Heart right ventricle (tissue), 16 donors: ENCODE data around the gene MICAL3. TPM values are rescaled to one million over a fixed set of nuclear protein-coding genes. Genes with fewer than 3 reads are reported as not detected.
A peak's percentile ranks its signal among the peaks of the same experiment; 100 is the strongest.

ENCODE experiments used
- ATAC-seq, 8 donors: fragments of 200-7000 bp; cut with Tn5 transposase; one replicate each; pipeline ENCODE4 v1.9.1; 2020; ENCODE audit warnings: mild to moderate bottlenecking in 8 of 8, moderate library complexity in 8 of 8, moderate number of reproducible peaks in 1 of 8
- DNase-seq, 2 donors: peaks; one replicate each; pipeline ENCODE4 v3.0.0-alpha.2; 2020
- H3K27ac ChIP-seq, 10 donors: fragments of 200-600 bp; sonication (generic) in 2 of 10; one replicate each; pipeline versions ENCODE4 v1.5.0 to v1.8.0; 2020 to 2022; ENCODE audit warnings: mild to moderate bottlenecking in 3 of 10
- H3K27me3 ChIP-seq, 7 donors: fragments of 200-600 bp; one replicate each; pipeline ENCODE4 v1.8.0; 2021 to 2022; ENCODE audit warnings: mild to moderate bottlenecking in 2 of 7
- H3K36me3 ChIP-seq, 9 donors: fragments of 200-600 bp; sonication (generic) in 1 of 9; one replicate each; pipeline versions ENCODE4 v1.5.0 to v1.8.0; 2020 to 2022; ENCODE audit warnings: mild to moderate bottlenecking in 2 of 9
- H3K4me1 ChIP-seq, 9 donors: fragments of 200-600 bp; sonication (generic) in 1 of 9; one replicate each; pipeline versions ENCODE4 v1.5.0 to v1.8.0; 2020 to 2022; ENCODE audit warnings: mild to moderate bottlenecking in 4 of 9
- H3K4me3 ChIP-seq, 10 donors: fragments of 200-600 bp; sonication (generic) in 2 of 10; one replicate each; pipeline versions ENCODE4 v1.5.0 to v1.8.0; 2020 to 2022; ENCODE audit warnings: mild to moderate bottlenecking in 7 of 10, moderate library complexity in 2 of 10
- H3K9me3 ChIP-seq, 11 donors: fragments of 200-600 bp in 10 of 11; sonication (generic) in 2 of 11; one replicate each; pipeline versions ENCODE4 v1.5.0 to v1.8.0; 2013 to 2022; ENCODE audit warnings: mild to moderate bottlenecking in 2 of 11, control low read depth in 1 of 11, moderate library complexity in 1 of 11
- CTCF ChIP-seq, 9 donors: fragments of 200-600 bp; sonication (generic) in 2 of 9; IDR thresholded peaks; one replicate each; pipeline versions ENCODE4 v1.5.0 to v1.8.0; 2021 to 2022; ENCODE audit warnings: antibody characterized with exemption in 9 of 9, mild to moderate bottlenecking in 5 of 9, moderate library complexity in 1 of 9
- WGBS, 2 donors: extraction: QIAGEN DNeasy Blood & Tissue Kit; methylation state at CpG; one replicate each; pipeline ENCODE4 v1.1.7; 2013; ENCODE audit warnings: inconsistent platforms in 1 of 2; 5-methylcytosine and 5-hydroxymethylcytosine counted together
- intact Hi-C, 10 donors: fragments of 100-400 bp; cut with DNase I; formaldehyde crosslinking; loops; one replicate each; pipeline versions ENCODE4 v1.11.1 to v1.14.2; 2022
- polyA plus RNA-seq, 2 donors: library from polyadenylated mRNA; stranded (reverse); fragments of 200-250 nt; gene quantifications; one replicate each; pipeline ENCODE4 v1.2.3, GENCODE V29; 2013
- total RNA-seq, 10 donors: library from RNA; stranded (reverse); fragmentation: NEBNext Ultra II Directional in 3 of 10; extraction: Animal tissue kit (Norgen Biotek cat#: 25700) in 3 of 10; gene quantifications; one replicate each; pipeline versions ENCODE4 v1.2.1 to v1.2.4, GENCODE V29; 2021 to 2023
- donor health status: Arrhythmogenic right ventricular cardiomyopathy.
- donor health status: ischemic (EF 13 %, LVEDD 7.1; RV severe dilation, severe dysfunction).
- donor health status: healthy with polysubstance abuse.
- donor health status: DM: no; HTN: yes; CAD: no.
- donor health status: DM: no; HTN: no; CAD: no.
- donor health status: ischemic (EF 25% LVEDD 6.9; RV normal size, moderate dysfunction).
- donor health status: ischemic (EF 25% LVEDD 5.7; RV mildly dilated, moderate dysfunction).
- donor health status: healthy.
- donor health status: DM: yes; HTN: yes; CAD: no.
- donor health status: Ischemic cardiomyopathy.
- donor health status: ischemic (EF 35%, LVEDD 5.7; RV mildly dilated, moderate dysfunction).
- donor health status: nonischemic (EF 11% LVEDD 7.7; RV severe dilation, severe dysfunction).
- donor health status: DM: yes; HTN: yes; CAD: no.
- donor health status: PGD.
- donor health status: ischemic (EF 29% LVEDD 5.4; RV normal size, mild dysfunction).
- donor health status: nonischemic (EF 23%, LVEDD 6.1; RV moderate dilation, normal function).

Gene MICAL3
- total and polyA plus RNA-seq, 12 donors, result 13.2 to 137 (median 109) TPM

- H3K27ac ChIP-seq, result peak overlapping the region in 6 of 10 donors; percentile 10 to 44 (median 36)
- 61 to 69% methylated on average over 9 of the region's 9 CpGs for WGBS, 2 donors
- intact Hi-C loops, result loop anchor here in 1 of 10 donors (5.0 kb wide), 1 partner anchor 37 kb away; no protein-coding TSS in a partner anchor
- DNase-seq (no peak), ATAC-seq (no peak)
- H3K9me3 ChIP-seq, result no peaks in the 10 kb centered on the region
- H3K4me1 ChIP-seq, result peaks cover 7 to 54% (median 22%) of the 10 kb centered on the region in 9 donors
- H3K36me3 ChIP-seq, result peaks cover 0 to 88% (median 34%) of the 10 kb centered on the region in 9 donors
- no peaks in the 10 kb centered on the region for H3K27me3 ChIP-seq
- no peak for TF ChIP-seq CTCF (IDR thresholded peaks at IDR 0.05)
- no peak overlapping the region for H3K4me3 ChIP-seq
Observed at GRCh38 chr22:17869285-17870096, 154.9 kb downstream of the MICAL3 start.

GRCh38 chr22:17868771-17869170 is 155.6 kb downstream of the MICAL3 start:
- DNase-seq (no peak), ATAC-seq (no peak)
- Histone ChIP-seq H3K4me3 (no peak overlapping the region), H3K27ac (peak overlapping the region in 3 of 10 donors; percentile 6 to 41 (median 34)), H3K27me3 (no peaks in the 10 kb centered on the region), H3K9me3 (no peaks in the 10 kb centered on the region), H3K36me3 (peaks cover 0 to 88% (median 41%) of the 10 kb centered on the region in 9 donors), H3K4me1 (peaks cover 7 to 54% (median 22%) of the 10 kb centered on the region in 9 donors)
- 88% methylated on average over 10 of the region's 10 CpGs for WGBS, 2 donors
- intact Hi-C loops, result no loop called here
- TF ChIP-seq CTCF (IDR thresholded peaks at IDR 0.05), result no peak

- H3K36me3 ChIP-seq, result peaks cover 0 to 86% (median 35%) of the 10 kb centered on the region in 9 donors
- peaks cover 7 to 51% (median 22%) of the 10 kb centered on the region in 9 donors for H3K4me1 ChIP-seq
- peak overlapping the region in 8 of 10 donors; percentile 13 to 59 (median 42) for H3K27ac ChIP-seq
- H3K4me3 ChIP-seq, result no peak overlapping the region
- TF ChIP-seq CTCF (IDR thresholded peaks at IDR 0.05), result peak in 2 of 9 donors; percentile 9 to 15
- no peaks in the 10 kb centered on the region for H3K27me3 ChIP-seq
- 35 to 38% methylated on average over 9 of the region's 9 CpGs for WGBS, 2 donors
- intact Hi-C loops, result no loop called here
- ATAC-seq, result peak; percentile 44 to 86 (median 68)
- H3K9me3 ChIP-seq, result no peaks in the 10 kb centered on the region
- peak; percentile 73 to 76 for DNase-seq
Observed at GRCh38 chr22:17867160-17867785, 157.1 kb downstream of the MICAL3 start.

- no peaks in the 10 kb centered on the region for H3K9me3 ChIP-seq
- H3K4me3 ChIP-seq, result no peak overlapping the region
- peaks cover 5 to 44% (median 18%) of the 10 kb centered on the region in 9 donors for H3K4me1 ChIP-seq
- DNase-seq (no peak), ATAC-seq (peak in 1 of 8 donors; percentile 2)
- intact Hi-C loops, result no loop called here
- H3K27ac ChIP-seq, result peak overlapping the region in 5 of 10 donors; percentile 38 to 46 (median 42)
- WGBS, 2 donors, result 75 to 80% methylated on average over 7 of the region's 7 CpGs
- no peak for TF ChIP-seq CTCF (IDR thresholded peaks at IDR 0.05)
- no peaks in the 10 kb centered on the region for H3K27me3 ChIP-seq
- peaks cover 0 to 85% (median 33%) of the 10 kb centered on the region in 9 donors for H3K36me3 ChIP-seq
Observed at GRCh38 chr22:17866621-17867020, 157.7 kb downstream of the MICAL3 start.
